K562 (cell line): ENCODE measurements around the gene FLAD1. TPM values are rescaled to one million over a fixed set of nuclear protein-coding genes. Genes with fewer than 3 reads are reported as not detected.

Source experiments
- BRF2 ChIP-seq: IDR thresholded peaks from 3 replicates; pipeline ENCODE4 v1.6.1; 2011; ENCODE audit warnings: borderline replicate concordance, mild to moderate bottlenecking; ENCODE audit not compliant: insufficient read length, insufficient read depth
- CBFA2T3 ChIP-seq: fragments of 450-650 bp; IDR thresholded peaks from 2 replicates; pipeline ENCODE4 v1.6.1; 2017
- CEBPZ ChIP-seq: fragments of 150-350 bp; IDR thresholded peaks from 2 replicates; pipeline ENCODE4 v1.6.1; 2014; ENCODE audit warnings: low read depth, mild to moderate bottlenecking, low read length, borderline replicate concordance
- HDAC1 ChIP-seq, 2 experiments: fragments of 450-650 bp; IDR thresholded peaks; 2 replicates each; pipeline ENCODE4 v1.6.1; 2016 to 2017; ENCODE audit warnings: inconsistent platforms in 1 of 2, mild to moderate bottlenecking in 1 of 2, moderate library complexity in 1 of 2
- JUNB ChIP-seq: fragments of 450-650 bp; formaldehyde crosslinking; conservative IDR thresholded peaks from 2 replicates; pipeline ENCODE4 v1.4.0; 2020; ENCODE audit warnings: mild to moderate bottlenecking
- MCM7 ChIP-seq, 2 experiments: fragments of 450-650 bp; IDR thresholded peaks; 2 replicates each; pipeline ENCODE4 v1.6.1; 2016 to 2018
- MTA3 ChIP-seq: fragments of 450-650 bp; formaldehyde crosslinking; IDR thresholded peaks from 2 replicates; pipeline ENCODE4 v1.6.1; 2017; ENCODE audit warnings: mild to moderate bottlenecking, borderline replicate concordance
- NKRF ChIP-seq: fragments of 450-650 bp; IDR thresholded peaks from 2 replicates; pipeline ENCODE4 v1.6.1; 2016; ENCODE audit warnings: borderline replicate concordance
- OTX1 ChIP-seq: fragments of 450-650 bp; formaldehyde crosslinking; IDR thresholded peaks from 2 replicates; pipeline ENCODE4 v1.4.0; 2022; ENCODE audit warnings: mild to moderate bottlenecking
- TOE1 ChIP-seq, 2 experiments: fragments of 450-650 bp in 1 of 2; sonication (generic) in 1 of 2; formaldehyde crosslinking in 1 of 2; IDR thresholded peaks; 2 replicates each; pipeline versions ENCODE4 v1.7.1 to v1.8.0; 2016 to 2022; ENCODE audit warnings: borderline replicate concordance in 2 of 2, mild to moderate bottlenecking in 2 of 2, antibody characterized with exemption in 1 of 2, inconsistent platforms in 1 of 2, low read depth in 1 of 2, missing genetic modification reagents in 1 of 2, moderate library complexity in 1 of 2
- ZNF324 ChIP-seq: fragments of 250-450 bp; sonication (Bioruptor Pico); IDR thresholded peaks from 2 replicates; pipeline ENCODE4 v1.4.0; 2020; ENCODE audit warnings: mild to moderate bottlenecking
- polyA plus RNA-seq, 8 experiments: library from polyadenylated mRNA; depleted of rRNA in 4 of 8; stranded (reverse) in 5 of 8; unstranded in 3 of 8; fragments of >200 nt; fragmentation: Nextera tagmentation in 2 of 8; fragmentation: Illumina TruSeq in 1 of 8; extraction: Ambion mirVana in 2 of 8; extraction: Trizol in 1 of 8; gene quantifications; 2 replicates each; pipeline versions ENCODE4 v1.2.1 to v1.2.3, GENCODE V29; 2011 to 2014; ENCODE audit warnings: inconsistent platforms in 1 of 8, missing spikeins in 1 of 8
- total RNA-seq, 7 experiments: library from RNA; depleted of rRNA in 6 of 7; stranded (reverse); fragments of >200 nt in 6 of 7; fragmentation: Illumina TruSeq in 2 of 7; extraction: Trizol in 2 of 7; gene quantifications; 2 replicates each; pipeline versions ENCODE4 v1.2.1 to v1.2.3, GENCODE V29; 2011 to 2021; ENCODE audit warnings: low replicate concordance in 1 of 7
- TF ChIP-seq, protein P1 (sequence below): fragments of 250-450 bp; sonication (Bioruptor Pico); IDR thresholded peaks from 2 replicates; pipeline ENCODE4 v1.5.0; 2020; ENCODE audit warnings: mild to moderate bottlenecking
- TF ChIP-seq, protein P2 (sequence below): fragments of 450-650 bp; IDR thresholded peaks from 2 replicates; pipeline ENCODE4 v1.6.1; 2016; ENCODE audit warnings: missing biosample characterization, missing genetic modification characterization
- TF ChIP-seq, protein P3 (sequence below): fragments of 450-650 bp; IDR thresholded peaks from 2 replicates; pipeline ENCODE4 v1.7.1; 2018; ENCODE audit warnings: mild to moderate bottlenecking, low read depth; ENCODE audit not compliant: partially characterized antibody

Gene FLAD1
- total and polyA plus RNA-seq, 9 of the 15 experiments (the other 6 are each of a cell fraction or from before 2014, with no cell fraction given) = 24.9 to 85.8 (median 67.0) TPM

DNA sequence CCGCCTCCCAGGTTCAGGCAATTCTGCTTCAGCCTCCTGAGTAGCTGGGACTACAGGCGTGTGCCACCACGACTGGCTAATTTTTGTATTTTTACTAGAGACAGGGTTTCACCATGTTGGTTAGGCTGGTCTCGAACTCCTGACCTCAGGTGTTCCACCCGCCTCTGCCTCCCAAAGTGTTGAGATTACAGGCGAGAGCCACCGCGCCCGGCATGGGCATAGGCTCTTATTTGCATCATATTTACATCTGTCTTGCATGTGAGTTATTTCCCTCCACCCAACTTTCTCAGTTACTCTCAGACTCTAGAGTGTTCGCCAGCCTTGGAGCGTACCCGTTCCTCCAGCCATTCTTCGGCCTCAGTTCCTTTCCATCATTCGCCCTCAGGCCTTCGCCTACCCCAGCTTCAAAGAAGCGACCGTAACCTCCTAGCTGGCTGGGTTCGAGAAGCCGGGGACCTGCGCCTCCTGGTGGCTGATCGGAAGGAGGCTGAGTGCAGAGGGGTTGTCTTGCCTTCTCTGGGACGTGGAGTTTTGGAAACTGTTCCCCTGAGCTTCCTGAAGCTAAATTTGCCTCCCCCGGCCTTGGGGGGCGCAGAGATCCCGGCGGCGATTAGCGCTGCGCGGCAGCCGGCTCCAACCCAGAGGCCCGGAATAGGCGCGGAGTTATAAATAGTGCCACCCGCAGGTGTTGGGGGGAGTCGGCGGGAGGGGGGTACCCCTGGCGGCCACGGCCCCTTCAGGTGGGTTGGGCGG is 15.8 kb downstream of the FLAD1 start (continued):
- TF ChIP-seq CEBPZ = no peak
- TF ChIP-seq, protein P1, sequence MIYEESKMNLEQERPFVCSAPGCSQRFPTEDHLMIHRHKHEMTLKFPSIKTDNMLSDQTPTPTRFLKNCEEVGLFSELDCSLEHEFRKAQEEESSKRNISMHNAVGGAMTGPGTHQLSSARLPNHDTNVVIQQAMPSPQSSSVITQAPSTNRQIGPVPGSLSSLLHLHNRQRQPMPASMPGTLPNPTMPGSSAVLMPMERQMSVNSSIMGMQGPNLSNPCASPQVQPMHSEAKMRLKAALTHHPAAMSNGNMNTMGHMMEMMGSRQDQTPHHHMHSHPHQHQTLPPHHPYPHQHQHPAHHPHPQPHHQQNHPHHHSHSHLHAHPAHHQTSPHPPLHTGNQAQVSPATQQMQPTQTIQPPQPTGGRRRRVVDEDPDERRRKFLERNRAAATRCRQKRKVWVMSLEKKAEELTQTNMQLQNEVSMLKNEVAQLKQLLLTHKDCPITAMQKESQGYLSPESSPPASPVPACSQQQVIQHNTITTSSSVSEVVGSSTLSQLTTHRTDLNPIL = no peak
- no peak for TF ChIP-seq OTX1 (CRISPR knock-in tag)
- TF ChIP-seq, protein P2, sequence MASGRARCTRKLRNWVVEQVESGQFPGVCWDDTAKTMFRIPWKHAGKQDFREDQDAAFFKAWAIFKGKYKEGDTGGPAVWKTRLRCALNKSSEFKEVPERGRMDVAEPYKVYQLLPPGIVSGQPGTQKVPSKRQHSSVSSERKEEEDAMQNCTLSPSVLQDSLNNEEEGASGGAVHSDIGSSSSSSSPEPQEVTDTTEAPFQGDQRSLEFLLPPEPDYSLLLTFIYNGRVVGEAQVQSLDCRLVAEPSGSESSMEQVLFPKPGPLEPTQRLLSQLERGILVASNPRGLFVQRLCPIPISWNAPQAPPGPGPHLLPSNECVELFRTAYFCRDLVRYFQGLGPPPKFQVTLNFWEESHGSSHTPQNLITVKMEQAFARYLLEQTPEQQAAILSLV (tag) = no peak
- TF ChIP-seq CBFA2T3 = no peak
- no peak for TF ChIP-seq MCM7 (IDR thresholded peaks at IDR 0.05)
- no peak for TF ChIP-seq NKRF
- TF ChIP-seq HDAC1 (IDR thresholded peaks at IDR 0.05) = peak in 1 of 2 experiments; percentile 31; a peak in 1 of 4 replicates
- no peak for TF ChIP-seq JUNB (CRISPR knock-in tag)
- no peak for TF ChIP-seq TOE1 (IDR thresholded peaks at IDR 0.05; ENCODE audit: borderline replicate concordance)
- TF ChIP-seq TOE1 (CRISPR knock-in tag; IDR thresholded peaks at IDR 0.05; ENCODE audit: borderline replicate concordance, low read depth) = no peak
- TF ChIP-seq ZNF324 (CRISPR knock-in tag) = no peak
- peak; percentile 21; the same call in 1 of the 2 replicates for TF ChIP-seq MTA3
- no peak for TF ChIP-seq BRF2
- TF ChIP-seq, protein P3, sequence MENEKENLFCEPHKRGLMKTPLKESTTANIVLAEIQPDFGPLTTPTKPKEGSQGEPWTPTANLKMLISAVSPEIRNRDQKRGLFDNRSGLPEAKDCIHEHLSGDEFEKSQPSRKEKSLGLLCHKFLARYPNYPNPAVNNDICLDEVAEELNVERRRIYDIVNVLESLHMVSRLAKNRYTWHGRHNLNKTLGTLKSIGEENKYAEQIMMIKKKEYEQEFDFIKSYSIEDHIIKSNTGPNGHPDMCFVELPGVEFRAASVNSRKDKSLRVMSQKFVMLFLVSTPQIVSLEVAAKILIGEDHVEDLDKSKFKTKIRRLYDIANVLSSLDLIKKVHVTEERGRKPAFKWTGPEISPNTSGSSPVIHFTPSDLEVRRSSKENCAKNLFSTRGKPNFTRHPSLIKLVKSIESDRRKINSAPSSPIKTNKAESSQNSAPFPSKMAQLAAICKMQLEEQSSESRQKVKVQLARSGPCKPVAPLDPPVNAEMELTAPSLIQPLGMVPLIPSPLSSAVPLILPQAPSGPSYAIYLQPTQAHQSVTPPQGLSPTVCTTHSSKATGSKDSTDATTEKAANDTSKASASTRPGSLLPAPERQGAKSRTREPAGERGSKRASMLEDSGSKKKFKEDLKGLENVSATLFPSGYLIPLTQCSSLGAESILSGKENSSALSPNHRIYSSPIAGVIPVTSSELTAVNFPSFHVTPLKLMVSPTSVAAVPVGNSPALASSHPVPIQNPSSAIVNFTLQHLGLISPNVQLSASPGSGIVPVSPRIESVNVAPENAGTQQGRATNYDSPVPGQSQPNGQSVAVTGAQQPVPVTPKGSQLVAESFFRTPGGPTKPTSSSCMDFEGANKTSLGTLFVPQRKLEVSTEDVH = no peak
